Kidney (tissue), 14 donors: ENCODE data around the gene ZNF792. TPM values are rescaled to one million over a fixed set of nuclear protein-coding genes. Genes with fewer than 3 reads are reported as not detected.

Source experiments
- DNase-seq, 5 donors: peaks; one replicate each; pipeline ENCODE4 v3.0.0-alpha.2; 2013 to 2020
- FAIRE-seq: peaks from 2 replicates; lab custom pipeline; 2012; peaks lifted over from hg19 to GRCh38; lab: Jason Lieb, UNC
- H3K27ac ChIP-seq, 2 donors: one replicate each; pipeline ENCODE4 v1.7.0; 2013; ENCODE audit warnings: low read depth in 2 of 2, low read length in 2 of 2, inconsistent platforms in 1 of 2
- H3K27me3 ChIP-seq: one replicate; pipeline ENCODE4 v1.7.1; 2013; ENCODE audit warnings: low read length, inconsistent platforms; ENCODE audit not compliant: control insufficient read depth, insufficient read depth
- H3K36me3 ChIP-seq, 3 donors: one replicate each; pipeline versions ENCODE4 v1.7.0 to v1.7.1; 2013; ENCODE audit warnings: low read length in 3 of 3, control low read depth in 1 of 3, inconsistent platforms in 1 of 3; ENCODE audit not compliant: insufficient read depth in 3 of 3, control insufficient read depth in 2 of 3
- H3K4me1 ChIP-seq, 3 donors: one replicate each; pipeline versions ENCODE4 v1.7.0 to v1.7.1; 2013; ENCODE audit warnings: low read length in 3 of 3, inconsistent platforms in 1 of 3, low read depth in 1 of 3; ENCODE audit not compliant: control insufficient read depth in 2 of 3, insufficient read depth in 2 of 3
- H3K4me3 ChIP-seq, 3 donors: one replicate each; pipeline versions ENCODE4 v1.7.0 to v1.8.1; 2013; ENCODE audit warnings: low read length in 3 of 3, control low read depth in 1 of 3, inconsistent platforms in 1 of 3
- H3K9ac ChIP-seq, 3 donors: one replicate each; pipeline versions ENCODE4 v1.7.0 to v1.7.1; 2013; ENCODE audit warnings: low read length in 3 of 3, control low read depth in 1 of 3, inconsistent platforms in 1 of 3
- H3K9me3 ChIP-seq, 3 donors: one replicate each; pipeline versions ENCODE4 v1.7.0 to v1.7.1; 2013; ENCODE audit warnings: low read length in 3 of 3, control low read depth in 1 of 3, inconsistent platforms in 1 of 3; ENCODE audit not compliant: control insufficient read depth in 2 of 3, insufficient read depth in 1 of 3
- intact Hi-C: fragments of 100-400 bp; cut with DNase I; formaldehyde crosslinking; loops from one replicate; pipeline ENCODE4 v1.11.1; 2022
- polyA plus RNA-seq: library from polyadenylated mRNA; stranded (reverse); fragments of 350-450 nt; fragmentation: Illumina TruSeq; extraction: RNeasy Lipid Tissue Mini Kit (QIAGEN cat#74804); gene quantifications from one replicate; pipeline ENCODE4 v1.2.3, GENCODE V29; 2014; ENCODE audit warnings: low read depth, low replicate concordance; ENCODE audit not compliant: insufficient read depth
- total RNA-seq: library from RNA; stranded (reverse); fragmentation: NEBNext Ultra II Directional; extraction: Animal tissue kit (Norgen Biotek cat#: 25700); gene quantifications from one replicate; pipeline ENCODE4 v1.2.1, GENCODE V29; 2021
- TF ChIP-seq, protein P1 (sequence below): IDR thresholded peaks from 3 replicates; pipeline ENCODE4 v1.5.1; 2012; ENCODE audit warnings: mild to moderate bottlenecking, moderate library complexity, borderline replicate concordance; ENCODE audit not compliant: insufficient read depth; ENCODE audit errors: extremely low read depth
- donor health status: control.
- donor health status: control.
- donor health status: control.
- donor health status: control.
- donor health status: control.
- donor health status: DM: yes; HTN: yes; CAD: no.
- donor health status: Normal renal cell carcinoma (clear cell type).

ZNF792 gene
- total and polyA plus RNA-seq, 2 donors from 2014 or later: 2.0 to 9.1 TPM

DNA sequence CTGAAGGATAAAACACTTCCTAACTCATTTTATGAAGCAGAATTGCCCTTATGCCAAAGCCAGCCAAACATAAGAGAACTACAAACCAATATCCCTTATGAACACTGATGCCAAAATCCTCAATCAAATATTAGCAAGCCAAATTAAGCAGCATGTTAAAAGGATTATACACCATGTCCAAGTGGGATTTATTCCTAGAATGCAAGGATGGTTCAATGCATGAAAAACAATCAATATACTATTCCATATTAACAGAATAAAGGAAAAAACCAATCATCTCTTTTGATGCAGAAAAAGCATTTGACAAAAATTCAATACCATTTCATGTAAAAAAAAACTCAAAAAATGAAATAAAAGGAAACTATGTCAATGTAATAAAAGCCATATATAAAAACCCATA is 10.9 kb downstream of the ZNF792 start:
- Histone ChIP-seq H3K36me3 (peaks cover 8 to 14% (median 13%) of the 10 kb centered on the region in 3 donors), H3K9ac (no peak overlapping the region), H3K27me3 (no peaks in the 10 kb centered on the region), H3K27ac (no peak overlapping the region), H3K9me3 (peaks cover 9 to 46% (median 22%) of the 10 kb centered on the region in 3 donors), H3K4me3 (no peak overlapping the region), H3K4me1 (no peaks in the 10 kb centered on the region)
- intact Hi-C loops: no loop called here
- TF ChIP-seq, protein P1, sequence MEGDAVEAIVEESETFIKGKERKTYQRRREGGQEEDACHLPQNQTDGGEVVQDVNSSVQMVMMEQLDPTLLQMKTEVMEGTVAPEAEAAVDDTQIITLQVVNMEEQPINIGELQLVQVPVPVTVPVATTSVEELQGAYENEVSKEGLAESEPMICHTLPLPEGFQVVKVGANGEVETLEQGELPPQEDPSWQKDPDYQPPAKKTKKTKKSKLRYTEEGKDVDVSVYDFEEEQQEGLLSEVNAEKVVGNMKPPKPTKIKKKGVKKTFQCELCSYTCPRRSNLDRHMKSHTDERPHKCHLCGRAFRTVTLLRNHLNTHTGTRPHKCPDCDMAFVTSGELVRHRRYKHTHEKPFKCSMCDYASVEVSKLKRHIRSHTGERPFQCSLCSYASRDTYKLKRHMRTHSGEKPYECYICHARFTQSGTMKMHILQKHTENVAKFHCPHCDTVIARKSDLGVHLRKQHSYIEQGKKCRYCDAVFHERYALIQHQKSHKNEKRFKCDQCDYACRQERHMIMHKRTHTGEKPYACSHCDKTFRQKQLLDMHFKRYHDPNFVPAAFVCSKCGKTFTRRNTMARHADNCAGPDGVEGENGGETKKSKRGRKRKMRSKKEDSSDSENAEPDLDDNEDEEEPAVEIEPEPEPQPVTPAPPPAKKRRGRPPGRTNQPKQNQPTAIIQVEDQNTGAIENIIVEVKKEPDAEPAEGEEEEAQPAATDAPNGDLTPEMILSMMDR: no peak
- DNase-seq: no peak
- FAIRE-seq: no peak

DNA sequence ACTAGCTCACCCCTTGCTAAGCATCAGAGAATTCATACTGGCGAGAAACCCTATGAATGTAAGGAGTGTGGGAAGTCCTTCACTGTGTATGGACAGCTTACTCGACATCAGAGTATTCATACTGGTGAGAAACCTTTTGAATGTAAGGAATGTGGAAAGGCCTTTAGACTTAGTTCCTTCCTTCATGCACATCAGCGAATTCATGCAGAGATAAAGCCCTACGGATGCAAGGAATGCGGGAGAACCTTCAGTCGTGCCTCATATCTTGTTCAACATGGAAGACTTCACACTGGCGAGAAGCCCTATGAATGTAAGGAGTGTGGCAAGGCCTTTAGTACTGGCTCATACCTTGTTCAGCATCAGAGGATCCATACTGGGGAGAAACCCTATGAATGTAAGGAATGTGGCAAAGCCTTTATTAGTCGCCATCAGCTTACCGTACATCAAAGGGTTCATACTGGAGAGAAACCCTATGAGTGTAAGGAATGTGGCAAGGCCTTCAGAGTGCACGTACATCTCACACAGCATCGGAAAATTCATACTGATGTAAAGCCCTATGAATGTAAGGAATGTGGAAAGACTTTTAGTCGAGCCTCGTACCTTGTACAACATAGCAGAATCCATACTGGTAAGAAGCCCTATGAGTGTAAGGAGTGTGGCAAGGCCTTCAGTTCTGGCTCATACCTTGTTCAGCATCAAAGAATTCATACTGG is 20.0 kb downstream of the ZNF792 start:
- Histone ChIP-seq H3K9ac (no peak overlapping the region), H3K27ac (no peak overlapping the region), H3K4me3 (no peak overlapping the region), H3K4me1 (no peaks in the 10 kb centered on the region), H3K9me3 (peaks cover 0 to 39% (median 19%) of the 10 kb centered on the region in 3 donors), H3K36me3 (peaks cover 3 to 17% (median 13%) of the 10 kb centered on the region in 3 donors), H3K27me3 (no peaks in the 10 kb centered on the region)
- FAIRE-seq (no peak), DNase-seq (no peak)
- TF ChIP-seq, protein P1: no peak
- intact Hi-C loops: no loop called here

DNA sequence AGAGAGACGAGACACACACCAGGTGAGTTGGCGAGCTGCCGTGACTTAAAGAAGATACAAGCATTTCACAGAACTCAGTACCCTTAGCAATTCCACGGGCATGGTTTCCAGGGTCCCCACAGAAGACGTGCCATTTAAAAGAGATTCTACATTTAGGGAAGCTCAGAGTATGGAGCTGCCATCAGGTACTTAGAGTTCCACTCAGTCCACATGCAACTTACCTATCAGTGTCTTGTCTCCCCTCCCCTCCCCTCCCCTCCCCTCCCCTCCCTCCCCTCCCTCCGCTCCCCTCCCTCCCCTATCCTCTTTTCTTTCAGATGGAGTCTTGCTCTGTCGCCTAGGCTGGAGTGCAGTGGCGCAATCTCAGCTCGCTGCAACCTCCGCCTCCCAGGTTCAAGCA is 25.1 kb downstream of the ZNF792 start:
- no peak for FAIRE-seq
- Histone ChIP-seq H3K4me1 (no peaks in the 10 kb centered on the region), H3K36me3 (peaks cover 1 to 21% (median 9%) of the 10 kb centered on the region in 3 donors), H3K9ac (no peak overlapping the region), H3K9me3 (peaks cover 0 to 13% (median 9%) of the 10 kb centered on the region in 3 donors), H3K27me3 (no peaks in the 10 kb centered on the region), H3K27ac (no peak overlapping the region), H3K4me3 (no peak overlapping the region)
- TF ChIP-seq, protein P1: no peak
- intact Hi-C loops: no loop called here
- no peak for DNase-seq

DNA sequence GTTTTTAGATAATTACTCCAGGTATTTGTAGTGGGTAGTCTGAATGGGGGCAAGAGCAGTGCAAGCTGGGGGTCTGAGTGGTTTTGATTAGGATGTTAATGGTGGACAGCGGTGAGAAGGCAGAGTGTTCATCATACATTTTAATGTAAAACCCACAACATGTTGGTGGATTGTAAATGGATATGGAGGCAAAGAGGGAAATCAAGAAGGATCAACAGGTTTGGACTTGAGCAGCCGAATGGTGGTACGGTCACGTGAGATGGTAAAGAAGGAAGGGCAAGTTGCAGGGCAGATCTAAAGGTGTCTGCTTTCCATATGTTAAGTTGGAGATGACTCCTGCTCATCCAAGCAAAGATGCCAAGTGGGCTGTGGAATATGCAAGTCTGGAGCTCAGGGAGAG is 27.8 kb downstream of the ZNF792 start:
- TF ChIP-seq, protein P1: no peak
- H3K27me3 ChIP-seq: no peaks in the 10 kb centered on the region
- H3K4me1 ChIP-seq: no peaks in the 10 kb centered on the region
- H3K9me3 ChIP-seq: no peaks in the 10 kb centered on the region
- peaks cover 2 to 28% (median 7%) of the 10 kb centered on the region in 3 donors for H3K36me3 ChIP-seq
- no peak overlapping the region for H3K9ac ChIP-seq
- no peak overlapping the region for H3K27ac ChIP-seq
- no peak overlapping the region for H3K4me3 ChIP-seq
- intact Hi-C loops: no loop called here
- FAIRE-seq (no peak), DNase-seq (no peak)
